NCI-H446 treated with DMSO at 0.1 percent for 48 hours (cell line): Measurements from ENCODE around the gene LNX2.
"Not testable (repeated sequence)": the region's sequence is repeated elsewhere in the genome, so short reads cannot be mapped to it uniquely, and the experiment has no call there.

Source experiments
- DNase-seq: peaks from one replicate; lab custom pipeline; 2025; lab: John Stamatoyannopoulos, UW

Gene LNX2

DNA sequence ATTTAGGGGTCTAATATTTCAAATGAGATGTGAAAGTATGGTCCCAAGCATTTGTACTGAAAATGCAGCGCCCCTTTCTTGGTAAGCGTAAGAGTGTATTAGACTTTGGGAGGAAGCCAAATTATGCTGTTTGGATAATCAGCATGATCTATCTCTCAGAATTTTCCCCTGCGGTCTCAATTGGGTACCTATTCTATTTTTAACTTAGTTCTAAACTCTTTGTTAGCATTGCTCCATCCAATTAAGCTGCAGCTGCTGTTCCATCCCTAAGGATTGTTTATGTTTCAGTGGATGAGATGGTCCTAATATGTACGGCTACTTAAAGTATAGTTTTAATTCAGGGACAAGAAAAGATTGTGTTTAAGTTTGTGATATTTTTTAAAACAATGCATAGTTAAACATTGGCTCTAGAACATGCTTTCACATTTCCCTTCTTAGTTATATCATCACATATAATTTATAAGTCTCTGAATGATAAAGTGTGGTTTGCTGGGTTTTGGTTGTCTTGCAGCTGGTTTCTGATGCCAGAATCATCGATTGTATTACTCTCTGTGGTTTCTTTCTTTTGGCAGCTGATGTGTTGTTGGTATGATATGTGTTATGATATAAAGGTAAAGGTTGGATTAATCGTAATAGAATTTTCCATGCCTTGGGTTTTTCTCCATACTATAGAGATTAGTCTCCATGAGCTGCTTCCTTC is 16.4 kb upstream of the LNX2 start:
- DNase-seq: no peak

DNA sequence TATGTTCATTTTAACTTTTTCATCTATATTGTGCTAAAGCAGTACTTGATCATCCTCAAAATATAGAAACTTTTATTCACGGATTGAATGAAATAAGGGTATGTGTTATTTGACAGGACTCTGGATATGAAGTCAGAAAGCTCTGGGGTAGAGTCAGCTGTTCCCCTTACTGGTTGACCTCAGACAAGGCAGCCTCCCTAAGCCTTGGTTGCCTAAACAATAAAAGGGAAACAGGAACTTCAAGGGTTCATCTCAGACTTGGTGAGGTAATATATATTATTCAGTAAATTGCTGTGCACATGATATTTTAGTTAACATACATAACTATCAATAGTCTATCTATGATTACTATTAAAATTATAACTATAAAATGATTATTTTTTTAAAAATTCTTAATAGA is 14.9 kb upstream of the LNX2 start:
- DNase-seq: no peak

DNA sequence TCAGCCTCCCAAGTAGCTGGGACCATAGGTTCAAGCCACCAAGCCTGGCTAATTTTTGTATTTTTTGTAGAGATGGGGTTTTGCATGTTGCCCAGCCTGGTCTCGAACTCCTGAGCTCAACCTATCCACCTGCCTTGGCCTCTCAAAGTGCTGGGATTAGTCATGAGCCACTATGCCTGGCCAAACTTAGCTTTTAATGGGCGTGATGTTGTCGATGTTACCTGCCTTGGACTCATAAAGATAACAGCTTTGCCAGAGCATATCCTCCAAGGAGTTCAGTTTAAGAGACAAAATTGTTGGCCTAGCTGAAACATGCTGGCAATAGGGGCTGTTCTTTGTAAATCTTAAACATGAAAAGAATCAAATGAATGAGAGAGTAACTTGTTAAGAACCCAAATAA is 14.5 kb upstream of the LNX2 start:
- no peak for DNase-seq

DNA sequence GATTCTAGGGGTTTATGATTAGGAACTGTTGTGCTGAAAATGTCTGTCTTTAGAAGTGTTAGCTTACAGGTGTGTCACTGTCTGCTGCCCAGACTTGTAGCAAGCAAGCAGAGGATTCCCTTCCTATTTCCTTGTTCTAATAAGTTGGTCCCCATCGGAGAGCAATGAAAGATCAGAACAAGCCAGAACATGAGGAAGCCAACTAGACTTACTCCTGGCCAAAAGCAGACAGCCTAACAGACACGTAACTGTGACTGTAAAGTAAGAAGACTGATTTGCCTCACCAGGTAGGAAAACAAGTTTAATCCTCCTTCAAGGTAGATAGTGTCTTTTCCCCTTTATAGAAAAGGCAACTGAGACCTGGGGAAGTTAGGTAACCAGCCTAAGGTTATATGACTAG is 13.9 kb upstream of the LNX2 start:
- DNase-seq: no peak

DNA sequence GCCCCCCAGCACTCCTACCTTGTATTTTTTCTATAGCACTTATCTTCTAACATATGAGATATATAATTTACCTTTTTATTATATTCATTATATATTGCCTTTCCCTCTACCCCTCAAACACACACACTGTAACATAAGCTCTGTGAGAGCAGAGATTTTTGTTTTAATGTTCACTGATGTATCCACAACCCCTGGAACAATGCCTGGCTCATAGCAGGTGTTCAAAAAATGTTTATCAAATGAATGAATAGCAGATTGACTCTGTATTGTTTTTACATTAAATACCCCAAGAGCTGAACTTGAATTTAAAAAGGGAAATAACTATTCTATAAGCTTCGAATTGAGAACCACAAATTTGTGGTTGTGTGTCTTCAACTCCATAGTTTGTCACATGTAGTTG is 12.3 kb upstream of the LNX2 start:
- no peak for DNase-seq

DNA sequence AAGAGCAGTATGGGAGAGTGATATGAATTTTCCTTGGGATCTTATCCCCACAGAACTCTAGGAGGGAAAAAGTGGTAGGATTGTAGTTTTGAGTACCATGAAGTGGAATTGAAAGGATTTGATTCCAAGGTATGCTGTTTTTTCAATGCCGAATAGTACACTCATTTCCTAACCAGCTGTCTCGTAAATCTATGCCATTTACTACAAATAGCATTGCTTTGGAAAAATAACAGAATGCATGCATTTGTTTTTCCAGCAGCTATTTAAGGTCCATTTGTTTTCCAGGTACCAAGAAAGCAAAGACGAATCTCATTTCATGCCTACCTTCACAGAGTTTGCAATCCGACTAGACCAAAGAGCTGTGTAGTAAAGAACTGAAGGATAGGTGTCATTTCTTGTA is 11.9 kb upstream of the LNX2 start:
- no peak for DNase-seq

DNA sequence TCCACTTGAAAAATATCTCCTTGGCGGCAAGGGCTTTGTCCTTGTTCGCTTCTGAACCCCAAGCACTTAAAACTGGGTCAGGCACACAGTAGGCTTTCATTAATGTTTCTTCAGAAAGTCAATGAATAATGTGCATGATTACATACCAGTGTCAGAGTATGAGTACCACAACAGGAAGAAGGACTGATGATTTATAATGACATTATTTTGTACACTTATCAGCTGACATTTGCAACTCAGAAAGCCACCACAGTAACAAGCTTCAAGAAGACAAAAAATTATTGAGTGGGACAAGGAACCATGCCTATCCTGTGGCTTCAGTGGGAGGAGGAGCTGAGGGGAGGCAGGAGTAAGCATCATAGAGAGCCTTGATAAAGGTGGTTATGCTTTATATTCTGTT is 11.3 kb upstream of the LNX2 start:
- DNase-seq: no peak

DNA sequence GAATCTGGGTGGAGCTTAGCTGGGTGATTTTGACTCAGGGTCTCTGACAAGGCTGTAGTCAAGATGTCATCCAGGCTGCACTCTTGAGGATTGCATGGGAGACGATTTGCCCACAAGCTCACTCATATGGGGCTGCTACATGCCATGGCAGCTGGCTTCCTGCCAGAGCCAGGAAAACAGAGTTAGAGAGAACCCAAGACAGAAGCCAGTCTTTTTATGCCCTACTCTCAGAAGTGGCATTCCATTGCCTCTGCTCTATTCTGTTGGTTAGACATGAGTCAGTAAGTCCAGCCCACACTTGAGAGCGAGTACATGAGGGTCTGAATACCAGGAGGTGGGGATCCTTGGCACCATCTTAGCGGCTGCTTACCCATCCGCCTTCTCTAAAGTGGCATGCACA is 10.8 kb upstream of the LNX2 start:
- DNase-seq: no peak

DNA sequence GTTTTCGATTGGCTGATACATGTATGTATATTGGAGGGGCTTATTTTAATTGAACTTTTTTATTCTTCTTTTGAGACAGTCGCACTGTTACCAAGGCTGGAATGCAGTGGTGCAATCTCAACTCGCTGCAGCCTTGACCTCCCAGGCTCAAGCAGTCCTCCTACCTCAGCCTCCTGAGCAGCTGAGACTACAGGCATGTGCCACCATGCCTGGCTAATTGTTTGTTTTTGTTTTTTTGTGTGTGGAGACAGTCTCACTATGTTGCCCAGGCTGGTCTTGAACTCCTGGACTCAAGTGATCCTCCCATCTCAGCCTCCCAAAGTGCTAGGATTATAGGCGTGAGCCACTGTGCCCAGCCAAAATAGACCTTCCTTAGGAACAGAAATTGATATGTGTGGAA is 8.4 kb upstream of the LNX2 start:
- DNase-seq: not testable (repeated sequence)

DNA sequence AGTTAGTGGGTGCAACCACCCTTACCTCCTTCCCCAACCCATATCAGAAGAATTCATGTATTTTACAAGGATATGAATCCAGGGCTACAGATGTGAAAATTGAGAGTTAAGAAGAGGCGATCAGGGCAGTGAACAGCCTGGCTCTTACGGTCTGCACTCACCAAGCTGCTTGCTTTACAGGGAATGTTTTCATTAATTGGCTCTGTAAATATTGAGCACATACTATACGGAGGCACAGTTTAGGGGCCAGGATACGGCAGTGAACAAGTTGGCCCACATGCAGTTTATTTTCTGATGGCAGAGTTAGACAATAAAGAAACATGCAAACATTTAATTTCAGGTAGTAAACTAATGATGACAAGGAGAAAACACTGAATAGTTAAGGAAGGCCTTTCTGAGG is 7.8 kb upstream of the LNX2 start:
- DNase-seq: no peak

DNA sequence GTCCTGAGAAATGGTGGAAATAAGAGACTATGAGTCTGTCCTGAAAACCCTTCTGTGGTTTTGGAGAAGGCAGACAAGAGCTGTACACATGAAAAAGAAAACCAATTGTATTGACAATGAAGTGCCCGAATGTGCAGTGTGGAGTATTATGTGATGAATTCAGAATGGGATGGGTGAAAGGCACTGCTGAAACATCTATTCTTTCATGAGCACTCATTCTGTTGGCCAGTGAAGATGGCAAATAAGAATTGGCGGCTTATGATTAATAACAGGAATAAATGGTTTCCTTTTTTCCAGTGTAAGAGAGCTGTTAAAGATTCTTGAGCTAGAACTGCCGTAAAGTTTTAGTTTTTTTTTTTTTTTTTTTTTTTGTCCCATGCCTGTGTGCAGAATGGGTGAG is 7.1 kb upstream of the LNX2 start:
- no peak for DNase-seq

DNA sequence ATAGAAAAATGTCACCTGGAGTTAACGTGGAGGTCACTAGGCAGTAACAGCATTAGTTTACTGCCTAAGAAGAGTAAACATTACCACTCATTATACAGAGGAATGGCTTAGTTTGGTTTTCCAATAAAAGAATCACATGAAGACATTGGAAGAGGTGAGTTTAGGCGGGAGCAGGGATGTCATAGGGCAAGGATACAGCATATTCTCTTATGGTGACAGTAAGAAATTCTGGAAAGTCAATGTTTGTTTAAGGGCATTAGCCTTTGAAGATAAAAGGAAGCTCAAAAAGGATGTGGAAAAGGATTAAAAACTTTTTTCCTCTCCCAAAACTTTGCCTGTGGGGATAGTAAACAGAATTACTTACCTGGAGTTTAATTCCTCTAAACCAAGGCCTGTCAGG is 5.5 kb upstream of the LNX2 start:
- no peak for DNase-seq

DNA sequence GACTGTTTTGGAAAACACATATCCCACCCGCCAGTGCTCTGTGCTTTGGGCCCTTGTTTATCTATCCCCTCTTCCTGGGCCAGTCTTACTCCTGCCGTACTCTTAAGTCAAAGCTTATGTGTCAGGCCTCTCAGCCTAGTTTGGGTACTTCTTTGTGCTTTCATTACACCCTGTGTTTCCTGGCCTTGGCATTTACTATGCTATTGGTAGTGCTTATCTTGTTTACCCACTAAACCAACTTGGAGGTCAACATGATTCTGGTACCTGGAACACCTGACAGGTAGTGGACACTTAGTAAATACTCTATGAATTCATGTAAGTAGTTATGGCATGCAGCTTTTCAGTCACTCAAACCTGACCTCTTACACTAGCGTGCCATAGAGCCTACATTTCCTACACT is 3.7 kb upstream of the LNX2 start:
- DNase-seq: no peak

DNA sequence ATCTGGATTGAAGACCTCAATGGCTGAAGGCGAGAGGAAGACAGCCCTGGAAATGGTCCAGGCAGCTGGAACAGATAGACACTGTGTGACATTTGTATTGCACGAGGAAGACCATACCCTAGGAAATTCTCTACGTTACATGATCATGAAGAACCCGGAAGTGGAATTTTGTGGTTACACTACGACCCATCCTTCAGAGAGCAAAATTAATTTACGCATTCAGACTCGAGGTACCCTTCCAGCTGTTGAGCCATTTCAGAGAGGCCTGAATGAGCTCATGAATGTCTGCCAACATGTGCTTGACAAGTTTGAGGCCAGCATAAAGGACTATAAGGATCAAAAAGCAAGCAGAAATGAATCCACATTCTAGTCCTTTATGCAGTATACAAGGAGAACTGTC is 2.6 kb upstream of the LNX2 start:
- DNase-seq: no peak

DNA sequence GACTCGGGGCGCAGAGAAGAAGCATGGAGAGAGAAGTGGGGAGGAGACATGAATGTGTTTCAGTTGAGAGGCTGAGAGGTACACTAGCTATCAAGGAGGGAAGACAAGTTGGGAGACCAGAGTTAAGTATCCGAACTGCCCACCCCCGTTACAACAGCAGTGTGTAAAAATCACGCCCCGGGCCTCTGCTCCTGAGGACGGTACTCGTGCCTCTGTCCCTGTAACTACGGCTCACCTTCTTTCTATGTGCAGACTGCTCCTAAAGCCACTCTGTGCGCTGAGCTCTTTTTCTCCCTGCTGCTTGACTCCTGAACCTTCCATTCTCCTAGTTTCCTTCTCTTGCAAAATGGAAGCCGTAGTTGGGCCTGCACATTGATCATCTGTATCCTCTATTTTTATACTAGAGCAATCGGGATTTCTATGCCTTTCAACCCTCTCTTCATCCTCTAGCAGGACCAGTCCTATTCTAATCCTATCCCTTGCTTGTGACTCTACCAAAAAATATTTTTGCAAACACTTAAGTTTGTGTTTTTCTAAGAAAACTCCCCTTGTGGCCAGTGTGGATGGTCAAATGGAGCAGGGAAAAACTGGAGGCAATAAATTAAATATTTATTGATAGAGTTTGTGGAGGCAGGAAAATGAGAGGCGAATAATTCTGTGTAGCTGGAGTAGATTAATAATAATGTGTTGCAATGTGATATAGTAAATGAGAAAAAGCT is 1.9 kb upstream of the LNX2 start:
- DNase-seq: no peak

DNA sequence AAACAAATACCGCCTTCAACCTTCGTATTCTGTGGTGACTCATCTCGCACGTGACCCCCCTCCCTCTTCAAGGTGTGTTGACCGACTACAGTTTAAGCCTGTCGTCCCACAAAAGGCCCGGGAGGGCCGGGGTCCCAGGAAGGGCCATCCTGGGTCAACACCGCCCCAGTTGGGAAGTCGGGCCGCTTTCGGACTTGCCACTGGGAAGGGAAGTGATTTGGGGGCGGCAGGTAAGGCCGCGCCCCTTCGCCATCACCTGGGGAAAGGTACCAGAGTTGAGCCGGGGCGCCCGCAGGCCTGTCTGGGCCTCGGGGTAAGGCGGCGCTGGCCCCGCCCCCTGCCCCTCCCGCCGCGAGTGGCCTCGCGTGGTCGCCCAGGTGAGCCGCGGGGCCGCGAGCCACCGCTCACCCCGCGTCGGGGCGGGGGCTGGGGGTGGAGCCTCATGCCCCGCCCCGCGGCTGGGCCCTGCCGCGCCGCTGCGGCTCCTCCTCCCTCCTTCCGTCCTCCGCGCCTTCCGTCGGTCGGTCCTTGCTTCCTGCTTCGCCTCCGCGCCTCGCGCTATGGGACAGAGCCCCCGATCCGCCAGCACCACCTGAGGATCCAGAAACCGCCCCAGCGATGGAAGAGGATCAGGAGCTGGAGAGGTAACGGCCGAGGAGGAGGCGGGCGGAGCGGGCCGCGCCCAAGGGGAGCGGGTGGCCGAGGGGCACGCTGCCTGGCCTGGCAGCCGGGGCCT is 1.2 kb upstream of the LNX2 start, which contains the start of gene POLR1D:
TSS of gene POLR1D (plus strand) at position 527 of the 736 bp plus-strand sequence. CDS start at position 619, 92 bp downstream.
- no peak for DNase-seq

DNA sequence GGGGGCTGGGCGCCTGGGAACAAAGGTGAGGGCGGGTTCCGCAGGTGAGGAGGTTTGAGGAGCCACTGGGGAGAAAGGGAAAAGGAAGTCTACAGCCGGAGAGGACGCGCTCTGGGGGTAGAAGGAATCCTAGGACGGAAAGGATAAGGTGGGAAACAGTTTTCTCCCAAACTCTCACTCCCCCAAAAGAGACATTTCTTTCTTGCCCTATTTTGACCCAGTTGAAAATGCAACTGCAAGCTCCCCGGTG is 712 bp upstream of the LNX2 start:
- DNase-seq: no peak

DNA sequence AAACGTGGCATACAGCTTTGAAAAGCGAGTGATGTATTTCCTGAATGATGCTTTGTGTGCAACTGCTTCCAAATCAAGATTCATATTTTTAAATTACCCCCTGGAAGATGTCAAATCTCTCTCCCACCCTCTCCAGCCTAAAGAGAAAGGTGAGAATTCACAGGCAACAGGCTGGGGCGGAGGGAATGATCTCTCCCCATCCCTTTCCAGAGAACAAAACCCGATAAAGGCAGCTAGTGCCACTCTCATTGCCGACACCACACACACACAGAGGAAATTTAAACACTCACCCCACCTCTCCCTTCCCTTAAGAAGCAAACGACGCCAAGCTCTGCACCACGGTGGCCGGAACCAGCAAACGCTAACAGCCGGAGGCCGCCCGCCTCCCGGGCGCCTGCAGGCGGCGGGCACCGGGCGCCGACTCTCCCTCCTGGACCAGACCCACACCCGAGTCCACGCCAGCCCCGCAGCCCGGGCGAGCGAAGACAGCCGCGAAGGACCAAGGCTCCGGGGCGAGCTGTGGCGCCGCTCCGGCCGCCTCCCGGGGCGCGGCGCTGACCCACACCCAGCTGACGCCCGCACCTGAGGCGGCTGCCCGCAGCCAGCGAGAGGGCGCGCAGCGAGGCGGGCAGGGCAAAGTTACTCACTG is 477 bp downstream of the LNX2 start:
- DNase-seq: no peak

DNA sequence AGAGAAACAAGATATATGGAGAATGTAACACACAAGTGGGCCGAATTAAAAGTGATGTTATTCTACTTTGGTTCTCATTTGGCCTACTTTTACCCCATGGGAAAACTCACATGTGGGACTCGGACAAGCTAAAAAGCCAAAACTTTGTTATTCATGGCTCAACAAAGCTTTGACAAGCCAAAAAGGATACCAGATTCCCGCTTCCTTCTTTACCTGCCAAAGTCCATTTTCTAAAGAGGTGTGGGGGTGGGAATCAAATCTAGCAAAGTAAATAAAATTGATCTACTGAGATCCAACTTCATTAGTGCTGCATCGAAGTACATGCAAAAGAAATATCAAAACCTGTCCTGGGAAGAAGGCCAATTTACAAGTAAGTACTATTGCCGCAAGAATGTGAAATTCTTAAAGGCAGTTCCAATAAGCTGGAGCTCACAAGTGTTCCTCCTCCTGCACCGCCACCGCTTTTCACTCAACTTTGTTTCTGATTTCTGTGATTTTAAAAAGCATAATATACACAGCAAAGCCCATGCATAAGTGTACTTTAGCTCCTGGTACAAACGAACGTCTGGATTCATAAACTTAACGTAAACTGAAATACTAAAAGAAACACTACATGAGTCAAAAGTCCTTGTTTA is 1.1 kb downstream of the LNX2 start:
- DNase-seq: no peak

DNA sequence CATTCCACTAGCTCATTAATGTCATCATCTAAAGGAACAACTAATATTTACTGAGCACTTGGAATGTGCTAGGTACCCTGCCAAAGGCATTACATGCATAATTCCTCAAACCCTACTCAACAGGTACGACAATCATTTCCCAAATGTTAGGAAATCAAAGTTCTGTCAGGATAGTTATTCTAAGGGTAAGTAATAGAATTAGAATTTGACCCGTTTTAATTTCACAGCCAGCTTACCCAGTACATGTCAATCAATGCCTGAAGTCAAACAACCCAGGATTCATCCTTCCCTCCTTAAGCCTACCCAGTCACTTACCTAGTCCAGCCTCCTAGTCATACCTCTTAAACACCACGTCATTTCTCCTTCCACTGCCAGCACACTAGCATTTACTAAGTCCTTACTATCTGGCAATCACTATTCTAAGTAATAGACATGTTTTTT is 2.4 kb downstream of the LNX2 start:
- DNase-seq: no peak

DNA sequence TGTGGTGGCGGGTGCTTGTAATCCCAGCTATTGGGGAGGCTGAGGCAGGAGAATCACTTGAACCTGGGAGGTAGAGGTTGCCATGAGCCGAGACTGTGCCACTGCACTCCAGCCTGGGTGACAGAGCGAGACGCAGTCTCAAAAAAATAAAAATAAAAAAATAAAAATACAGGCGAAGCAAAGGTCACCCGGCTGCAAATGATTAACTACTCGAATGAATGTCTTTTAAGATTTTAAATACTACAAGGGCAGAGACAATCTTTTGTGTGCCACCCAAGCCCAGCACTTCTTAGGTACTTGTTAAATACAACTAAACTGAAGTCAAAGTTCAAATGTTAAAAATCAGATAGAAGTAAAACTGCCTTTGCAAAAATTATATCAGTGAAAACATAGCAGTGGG is 6.7 kb downstream of the LNX2 start:
- DNase-seq: no peak

DNA sequence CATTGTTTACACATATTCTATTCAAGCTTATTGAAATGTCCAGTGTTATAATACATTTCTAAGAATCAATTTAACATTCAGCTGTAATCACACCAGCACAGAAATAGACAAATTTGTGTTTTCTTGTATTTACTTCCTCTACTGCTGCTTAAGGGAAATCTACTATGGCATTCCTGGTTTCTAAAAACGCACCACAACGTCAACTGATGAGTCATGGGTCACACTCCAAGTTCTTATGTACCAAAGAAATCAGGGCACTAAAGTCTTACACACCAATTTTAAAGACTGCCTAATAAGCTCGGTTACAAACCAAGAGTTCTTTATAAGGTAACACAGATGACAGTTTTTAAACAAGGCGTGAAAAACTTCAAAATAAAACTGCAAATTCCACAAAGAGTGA is 13.2 kb downstream of the LNX2 start:
- no peak for DNase-seq
